AG08396 (cell line): ENCODE results near the gene TXLNB.

Experiments
- DNase-seq: peaks from one replicate; pipeline ENCODE4 v3.0.0; 2012; ENCODE audit warnings: low spot score, mixed read lengths

TXLNB gene

DNA sequence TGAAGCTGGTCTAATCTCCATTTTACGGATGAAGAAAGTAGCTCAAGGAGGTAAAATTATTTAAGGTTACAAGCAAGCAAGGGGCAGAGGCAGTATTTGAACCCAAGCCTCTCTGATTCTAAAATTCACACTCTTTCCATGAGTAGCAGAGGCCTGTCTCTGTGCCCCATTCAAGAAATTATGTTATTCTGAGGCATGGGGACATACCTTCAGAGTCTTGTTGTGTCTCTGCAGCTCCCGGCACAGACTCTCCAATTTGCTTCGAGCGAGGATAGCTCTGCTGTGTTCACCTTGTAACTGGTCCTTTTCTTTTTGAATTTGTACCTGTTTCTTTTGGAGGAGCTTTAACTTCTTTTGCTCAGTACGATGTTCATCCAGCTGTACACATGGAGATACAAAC, 21.5 kb downstream of the TXLNB start:
- DNase-seq, result no peak

GRCh38 chr6:139265512-139266190, 26.1 kb downstream of the TXLNB start:
- DNase-seq, result no peak

DNA sequence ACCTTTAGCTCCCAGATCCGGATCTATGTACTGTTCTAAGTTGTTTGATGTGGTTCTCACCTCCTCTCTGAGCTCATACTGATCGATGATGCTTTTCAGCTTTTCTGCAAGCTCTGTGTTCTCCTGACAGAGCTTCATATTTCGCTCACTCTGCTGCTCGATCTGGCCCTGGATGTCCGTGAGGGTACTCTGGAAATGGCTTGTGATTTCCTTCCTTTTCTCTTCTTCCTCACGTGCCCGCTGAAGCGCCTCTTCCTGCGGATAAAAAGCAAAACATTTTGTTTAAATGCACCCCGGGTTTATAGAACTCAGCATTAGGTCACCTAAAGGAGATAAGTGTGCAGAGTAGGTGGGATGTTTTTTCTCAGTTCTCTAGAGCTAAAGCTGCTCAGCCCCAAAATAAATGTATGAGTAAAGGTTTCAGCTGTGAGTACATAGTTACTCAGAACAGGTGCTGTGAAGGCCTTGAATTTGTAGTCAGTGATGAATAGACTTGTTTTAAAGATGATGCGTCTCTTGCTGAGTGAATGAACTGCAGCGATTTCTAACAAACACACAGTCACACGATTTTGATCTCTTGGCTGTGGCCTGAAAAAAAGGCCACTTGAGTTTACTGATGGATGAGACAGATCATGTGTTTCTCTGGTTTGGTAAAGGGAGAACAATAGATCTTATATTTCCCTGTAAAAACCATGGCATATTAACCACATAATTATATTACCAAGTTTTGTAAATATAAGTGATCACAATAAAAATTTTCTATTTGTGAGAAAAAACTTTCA, 29.1 kb downstream of the TXLNB start:
- no peak for DNase-seq

- DNase-seq, result no peak
These were observed 33.9 kb downstream of the TXLNB start for GRCh38 chr6:139257821-139258398.

- no peak for DNase-seq
These were observed 34.5 kb downstream of the TXLNB start for GRCh38 chr6:139257291-139257690.

DNA sequence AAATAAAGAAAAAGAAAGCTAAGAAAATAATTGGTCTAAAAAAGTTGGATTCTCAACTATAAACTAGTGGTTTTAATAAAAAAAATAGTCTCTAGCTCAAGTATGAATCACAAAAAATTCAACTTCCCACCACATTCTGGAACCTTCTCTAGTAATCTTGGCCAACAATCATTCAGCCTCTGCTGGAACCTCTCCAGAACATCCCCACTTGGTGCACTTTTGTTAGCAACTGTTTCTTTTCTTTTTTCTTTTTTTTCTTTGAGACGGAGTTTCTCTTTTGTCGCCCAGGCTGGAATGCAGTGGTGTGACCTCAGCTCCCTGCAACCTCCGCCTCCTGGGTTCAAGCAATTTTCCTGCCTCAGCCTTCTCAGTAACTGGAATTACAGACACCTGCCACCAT, 35.7 kb downstream of the TXLNB start:
- peak; percentile 53 for DNase-seq

- no peak for DNase-seq
These were observed 37.6 kb downstream of the TXLNB start for GRCh38 chr6:139254196-139254595.

- no peak for DNase-seq
These were observed 38.1 kb downstream of the TXLNB start for GRCh38 chr6:139253656-139254055.

DNA sequence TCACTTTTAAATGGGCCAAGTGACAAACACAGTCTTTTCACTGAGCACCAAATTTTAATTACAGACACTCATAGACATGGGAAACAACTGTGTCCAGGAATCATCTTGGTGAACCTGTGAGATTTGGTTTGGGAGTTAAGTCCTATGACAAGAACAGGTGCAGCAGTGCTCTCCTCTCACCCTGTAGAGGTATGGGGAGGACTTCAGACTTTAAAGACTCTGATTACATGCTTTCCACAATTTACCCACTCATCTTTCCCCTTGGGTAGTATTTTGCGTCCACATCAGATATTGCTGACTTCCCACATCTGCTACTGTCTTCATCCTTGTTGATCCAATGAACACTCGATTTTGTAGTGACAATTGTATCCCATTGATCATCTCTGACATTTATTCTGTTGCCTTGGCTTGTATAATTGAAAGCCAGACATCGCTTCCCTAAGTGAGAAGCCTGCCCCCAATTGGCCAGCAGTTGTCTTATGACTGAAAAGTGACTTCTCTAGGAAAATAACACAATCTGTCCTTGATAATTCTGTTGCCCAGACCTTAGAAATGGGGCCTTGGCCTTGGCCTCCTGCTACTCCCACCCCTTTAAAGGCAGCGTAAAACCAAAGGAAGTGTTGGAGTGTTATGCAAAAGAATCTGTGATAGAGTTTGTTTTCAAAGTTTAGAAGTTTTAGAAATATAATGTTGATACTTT, 40.0 kb downstream of the TXLNB start:
- DNase-seq, result no peak

- DNase-seq, result no peak
These were observed 40.6 kb downstream of the TXLNB start for GRCh38 chr6:139251045-139251690.

- peak; percentile 64 for DNase-seq
These were observed 41.3 kb downstream of the TXLNB start for GRCh38 chr6:139250296-139251044.

DNA sequence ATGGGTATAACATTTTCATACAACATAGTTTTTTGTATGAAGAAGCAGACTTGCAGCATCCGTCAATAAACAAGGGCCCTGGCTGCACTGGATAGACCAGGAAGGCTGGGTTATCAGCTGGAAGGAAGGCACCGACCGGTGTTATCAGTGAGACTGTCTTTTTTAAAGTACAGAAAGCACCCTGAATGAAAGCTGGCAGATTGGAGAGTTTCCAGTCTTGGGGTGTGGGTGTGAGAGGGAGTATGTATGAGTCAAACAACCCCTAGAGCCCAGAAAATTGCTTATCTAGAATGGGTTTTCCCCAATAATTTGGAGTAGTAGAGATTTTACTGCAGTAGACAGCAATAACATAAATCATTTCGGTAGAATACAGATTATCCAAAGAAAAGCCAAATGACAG, 42.4 kb downstream of the TXLNB start:
- no peak for DNase-seq

GRCh38 chr6:139248911-139249310, 42.9 kb downstream of the TXLNB start:
- no peak for DNase-seq

GRCh38 chr6:139247618-139248017, 44.2 kb downstream of the TXLNB start:
- no peak for DNase-seq

GRCh38 chr6:139243536-139243935, 48.3 kb downstream of the TXLNB start:
- no peak for DNase-seq

GRCh38 chr6:139242457-139243240, 49.1 kb downstream of the TXLNB start:
- DNase-seq, result no peak

- DNase-seq, result peak; percentile 27
These were observed 51.4 kb downstream of the TXLNB start for GRCh38 chr6:139240161-139241010.

DNA sequence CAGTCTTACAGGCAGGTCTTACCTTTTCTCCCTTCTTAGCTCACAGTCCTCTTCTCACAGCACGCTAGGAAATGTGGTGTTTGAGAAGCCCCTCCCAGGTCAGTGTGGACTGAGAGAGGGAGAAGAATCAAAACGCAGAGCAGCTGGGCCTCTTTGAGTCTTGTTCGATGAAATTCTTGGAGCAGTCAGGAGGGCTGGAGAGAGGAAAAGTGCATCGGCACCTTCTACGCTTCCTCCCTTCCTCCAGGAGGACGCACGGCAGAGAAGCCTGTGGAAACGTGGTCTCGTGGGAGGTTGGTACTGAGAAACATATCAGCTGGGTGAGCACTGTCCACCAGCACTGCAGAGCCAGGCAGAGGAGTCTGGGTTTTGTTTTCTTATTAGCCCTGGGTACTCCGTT, 52.7 kb downstream of the TXLNB start:
- no peak for DNase-seq

GRCh38 chr6:139236105-139236504, 55.7 kb downstream of the TXLNB start:
- no peak for DNase-seq

DNA sequence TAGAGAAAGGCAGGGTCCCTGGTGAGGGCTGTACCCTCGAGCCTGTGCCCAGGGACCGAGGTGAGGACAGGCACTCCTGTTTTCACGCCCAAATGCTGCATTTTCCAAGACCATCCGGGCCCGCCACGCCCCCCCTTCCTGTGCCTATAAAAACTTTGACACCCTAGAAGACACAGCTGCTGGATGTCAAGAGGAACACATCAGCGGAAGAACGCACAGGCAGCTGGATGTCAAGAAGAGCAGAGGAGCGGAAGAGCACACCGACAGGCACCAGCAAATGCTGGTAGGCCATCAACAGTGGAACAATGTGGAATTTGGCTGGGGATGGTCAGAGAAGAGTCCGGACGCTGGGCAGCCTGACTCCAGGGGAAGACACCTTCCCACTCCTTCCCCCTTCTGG, 56.1 kb downstream of the TXLNB start:
- no peak for DNase-seq
